ENCODE results near the gene DRD1. TPM values are rescaled to one million over a fixed set of nuclear protein-coding genes. Genes with fewer than 3 reads are reported as not detected.
"Not testable (repeated sequence)": the region's sequence is repeated elsewhere in the genome, so short reads cannot be mapped to it uniquely, and the experiment has no call there.

The DRD1 gene
- total RNA-seq, 1 donor from 2014 or later, result 0.54 TPM

GRCh38 chr5:175456105-175456742 is 12.2 kb upstream of the DRD1 start:
- TF ChIP-seq, protein P1, sequence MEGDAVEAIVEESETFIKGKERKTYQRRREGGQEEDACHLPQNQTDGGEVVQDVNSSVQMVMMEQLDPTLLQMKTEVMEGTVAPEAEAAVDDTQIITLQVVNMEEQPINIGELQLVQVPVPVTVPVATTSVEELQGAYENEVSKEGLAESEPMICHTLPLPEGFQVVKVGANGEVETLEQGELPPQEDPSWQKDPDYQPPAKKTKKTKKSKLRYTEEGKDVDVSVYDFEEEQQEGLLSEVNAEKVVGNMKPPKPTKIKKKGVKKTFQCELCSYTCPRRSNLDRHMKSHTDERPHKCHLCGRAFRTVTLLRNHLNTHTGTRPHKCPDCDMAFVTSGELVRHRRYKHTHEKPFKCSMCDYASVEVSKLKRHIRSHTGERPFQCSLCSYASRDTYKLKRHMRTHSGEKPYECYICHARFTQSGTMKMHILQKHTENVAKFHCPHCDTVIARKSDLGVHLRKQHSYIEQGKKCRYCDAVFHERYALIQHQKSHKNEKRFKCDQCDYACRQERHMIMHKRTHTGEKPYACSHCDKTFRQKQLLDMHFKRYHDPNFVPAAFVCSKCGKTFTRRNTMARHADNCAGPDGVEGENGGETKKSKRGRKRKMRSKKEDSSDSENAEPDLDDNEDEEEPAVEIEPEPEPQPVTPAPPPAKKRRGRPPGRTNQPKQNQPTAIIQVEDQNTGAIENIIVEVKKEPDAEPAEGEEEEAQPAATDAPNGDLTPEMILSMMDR (IDR thresholded peaks at IDR 0.05; ENCODE audit: unreplicated experiment), result no peak
- no peak overlapping the region for H3K27ac Mint-ChIP-seq
- H3K9me3 Mint-ChIP-seq, result no peaks in the 10 kb centered on the region
- peaks cover 15% of the 10 kb centered on the region for H3K4me1 Mint-ChIP-seq
- DNase-seq (ENCODE audit: low spot score in 2 of 2, unreplicated experiment in 2 of 2), result no peak
- no peak overlapping the region for H3K4me3 Mint-ChIP-seq
- H3K36me3 Mint-ChIP-seq, result no peaks in the 10 kb centered on the region
- peaks cover 12% of the 10 kb centered on the region for H3K27me3 Mint-ChIP-seq (ENCODE audit: low read depth)

- not testable (repeated sequence) for H3K4me3 Mint-ChIP-seq; DNase-seq (ENCODE audit: low spot score in 2 of 2, unreplicated experiment in 2 of 2); H3K36me3 Mint-ChIP-seq; H3K27ac Mint-ChIP-seq; H3K9me3 Mint-ChIP-seq
- H3K27me3 Mint-ChIP-seq (ENCODE audit: low read depth), result peaks cover 21% of the 10 kb centered on the region
- peaks cover 11% of the 10 kb centered on the region for H3K4me1 Mint-ChIP-seq
Measured at GRCh38 chr5:175454338-175454737, 10.4 kb upstream of the DRD1 start.

GRCh38 chr5:175452166-175452565 is 8.2 kb upstream of the DRD1 start:
- H3K27me3 Mint-ChIP-seq (ENCODE audit: low read depth), result peaks cover 25% of the 10 kb centered on the region
- H3K36me3 Mint-ChIP-seq, result no peaks in the 10 kb centered on the region
- H3K9me3 Mint-ChIP-seq, result no peaks in the 10 kb centered on the region
- H3K4me3 Mint-ChIP-seq, result no peak overlapping the region
- TF ChIP-seq, protein P1 (IDR thresholded peaks at IDR 0.05; ENCODE audit: unreplicated experiment), result no peak
- H3K27ac Mint-ChIP-seq, result no peak overlapping the region
- DNase-seq (ENCODE audit: low spot score in 2 of 2, unreplicated experiment in 2 of 2), result no peak
- peaks cover 18% of the 10 kb centered on the region for H3K4me1 Mint-ChIP-seq

GRCh38 chr5:175448276-175448675 is 4.3 kb upstream of the DRD1 start:
- Mint-ChIP-seq H3K4me1 (peaks cover 12% of the 10 kb centered on the region), H3K27me3 (ENCODE audit: low read depth) (peaks cover 54% of the 10 kb centered on the region), H3K4me3 (no peak overlapping the region), H3K9me3 (no peaks in the 10 kb centered on the region), H3K36me3 (no peaks in the 10 kb centered on the region), H3K27ac (no peak overlapping the region)
- TF ChIP-seq, protein P1 (IDR thresholded peaks at IDR 0.05; ENCODE audit: unreplicated experiment), result no peak
- no peak for DNase-seq (ENCODE audit: low spot score in 2 of 2, unreplicated experiment in 2 of 2)

DNA sequence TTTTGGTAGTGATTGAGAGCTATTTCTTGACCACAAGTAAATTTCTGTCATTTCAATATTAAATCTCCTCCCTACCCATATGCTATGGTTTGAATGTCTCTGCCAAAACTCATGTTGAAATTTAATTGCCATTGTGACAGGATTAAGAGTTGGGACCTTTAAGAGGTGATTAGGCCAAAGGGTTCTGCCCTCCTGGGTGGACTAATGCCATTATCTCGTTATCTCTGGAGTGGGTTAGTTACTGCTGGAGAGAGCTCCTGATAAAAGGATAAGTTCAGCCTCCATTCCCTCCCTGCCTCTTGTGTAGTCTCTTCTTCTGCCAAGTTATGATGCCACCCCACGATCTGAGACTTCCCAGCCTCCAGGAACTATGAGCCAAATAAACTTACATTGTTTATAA is 3.6 kb upstream of the DRD1 start:
- Mint-ChIP-seq H3K27me3 (ENCODE audit: low read depth) (peaks cover 57% of the 10 kb centered on the region), H3K9me3 (no peaks in the 10 kb centered on the region), H3K4me1 (peaks cover 12% of the 10 kb centered on the region), H3K4me3 (no peak overlapping the region), H3K27ac (no peak overlapping the region), H3K36me3 (no peaks in the 10 kb centered on the region)
- no peak for DNase-seq (ENCODE audit: low spot score in 2 of 2, unreplicated experiment in 2 of 2)
- TF ChIP-seq, protein P1 (IDR thresholded peaks at IDR 0.05; ENCODE audit: unreplicated experiment), result no peak

DNA sequence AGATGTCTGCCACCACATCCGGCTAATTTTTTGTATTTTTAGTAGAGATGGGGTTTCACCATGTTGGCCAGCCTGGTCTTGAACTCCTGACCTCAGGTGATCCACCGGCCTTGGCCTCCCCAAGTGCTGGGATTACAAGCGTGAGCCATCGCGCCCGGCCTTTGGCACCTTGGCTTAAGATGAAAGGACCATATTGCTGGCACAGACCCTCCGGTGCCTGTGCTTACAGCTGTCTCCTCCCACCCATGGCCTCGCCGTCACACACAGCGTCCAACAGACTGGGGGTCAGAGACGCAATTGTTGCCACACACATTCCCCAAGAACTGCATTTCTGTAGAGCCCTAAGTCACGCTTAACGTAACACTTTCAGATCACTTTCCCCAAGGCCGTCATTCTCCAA is 2.4 kb upstream of the DRD1 start:
- DNase-seq (ENCODE audit: low spot score in 2 of 2, unreplicated experiment in 2 of 2); H3K27ac Mint-ChIP-seq; H3K4me3 Mint-ChIP-seq; H3K36me3 Mint-ChIP-seq; H3K9me3 Mint-ChIP-seq: not testable (repeated sequence)
- H3K27me3 Mint-ChIP-seq (ENCODE audit: low read depth), result peaks cover 66% of the 10 kb centered on the region
- peaks cover 12% of the 10 kb centered on the region for H3K4me1 Mint-ChIP-seq

Data from mesothelial cell of epicardium (in vitro differentiated cells).